ENCODE results near the gene TRIM15.
"Not testable (repeated sequence)": the region's sequence is repeated elsewhere in the genome, so short reads cannot be mapped to it uniquely, and the experiment has no call there.

The TRIM15 gene

DNA sequence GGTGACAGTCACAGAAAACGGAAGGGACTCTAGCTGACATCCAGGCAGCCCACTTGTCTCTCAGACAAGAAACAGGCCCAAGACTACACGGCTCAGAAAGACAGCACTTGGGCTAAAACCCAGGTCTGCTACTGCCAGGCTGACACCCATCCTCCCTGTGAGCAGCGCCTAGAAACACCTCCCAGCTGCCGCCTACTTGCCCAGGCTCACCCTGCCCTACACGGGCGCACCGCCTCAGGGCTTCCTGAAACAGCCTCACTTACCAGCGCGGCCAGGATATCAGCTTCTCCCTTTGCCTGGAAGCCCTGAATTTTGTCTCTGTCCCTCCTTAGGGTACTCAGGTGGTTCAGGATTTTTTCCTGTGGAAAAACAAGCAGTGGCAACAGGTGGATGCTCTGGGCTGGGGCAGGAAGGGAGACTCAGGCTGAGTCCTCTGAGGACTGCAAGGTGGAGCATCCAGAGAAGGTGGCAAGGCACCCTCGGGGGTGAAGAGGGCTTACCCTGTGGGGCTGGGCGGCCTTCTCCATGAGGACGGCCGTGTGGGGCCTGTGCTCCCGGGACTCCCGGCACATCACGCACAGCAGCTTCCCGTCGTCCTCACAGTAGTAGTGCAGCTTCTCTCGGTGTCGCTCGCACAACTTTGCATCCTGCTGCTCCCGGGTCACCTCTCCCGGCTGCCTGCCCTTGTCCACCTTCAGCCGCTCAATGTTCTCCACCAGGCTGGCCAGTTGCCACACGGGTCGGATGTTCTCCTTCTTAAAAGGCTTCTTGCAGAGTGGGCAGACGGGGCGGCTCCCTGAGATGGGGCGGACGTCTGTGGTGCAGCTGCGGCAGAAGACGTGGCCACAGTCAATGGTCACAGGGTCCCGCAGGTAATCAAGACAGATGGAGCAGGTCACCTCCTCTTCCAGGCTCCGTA lies 35.1 kb downstream of the TRIM15 start:
- no peak for DNase-seq (ENCODE audit: low spot score)

- DNase-seq (ENCODE audit: low spot score), result no peak
Observed at GRCh38 chr6:30200551-30201281, 37.4 kb downstream of the TRIM15 start.

GRCh38 chr6:30202366-30202765 lies 39.0 kb downstream of the TRIM15 start:
- DNase-seq (ENCODE audit: low spot score), result no peak

DNA sequence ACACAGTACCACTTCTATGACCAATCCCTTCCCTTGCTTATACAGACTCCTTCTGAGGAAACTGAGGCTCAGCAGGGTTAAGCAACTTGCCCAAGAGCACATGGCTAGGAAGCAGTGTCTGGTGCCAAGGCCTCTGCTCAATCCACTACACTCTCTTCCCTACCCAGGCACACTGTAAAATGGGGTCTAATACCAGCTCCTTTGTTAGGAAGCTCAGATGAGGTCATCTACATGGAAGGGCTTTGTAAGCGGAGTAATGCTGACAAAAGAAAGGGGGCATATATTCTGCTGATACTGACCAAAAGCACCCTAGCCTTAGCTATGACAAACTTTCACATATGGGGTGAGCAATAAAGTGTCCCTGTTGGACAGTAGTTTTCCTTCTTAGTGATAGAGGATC lies 40.8 kb downstream of the TRIM15 start:
- DNase-seq (ENCODE audit: low spot score), result no peak

GRCh38 chr6:30206152-30206551 lies 42.8 kb downstream of the TRIM15 start:
- no peak for DNase-seq (ENCODE audit: low spot score)

DNA sequence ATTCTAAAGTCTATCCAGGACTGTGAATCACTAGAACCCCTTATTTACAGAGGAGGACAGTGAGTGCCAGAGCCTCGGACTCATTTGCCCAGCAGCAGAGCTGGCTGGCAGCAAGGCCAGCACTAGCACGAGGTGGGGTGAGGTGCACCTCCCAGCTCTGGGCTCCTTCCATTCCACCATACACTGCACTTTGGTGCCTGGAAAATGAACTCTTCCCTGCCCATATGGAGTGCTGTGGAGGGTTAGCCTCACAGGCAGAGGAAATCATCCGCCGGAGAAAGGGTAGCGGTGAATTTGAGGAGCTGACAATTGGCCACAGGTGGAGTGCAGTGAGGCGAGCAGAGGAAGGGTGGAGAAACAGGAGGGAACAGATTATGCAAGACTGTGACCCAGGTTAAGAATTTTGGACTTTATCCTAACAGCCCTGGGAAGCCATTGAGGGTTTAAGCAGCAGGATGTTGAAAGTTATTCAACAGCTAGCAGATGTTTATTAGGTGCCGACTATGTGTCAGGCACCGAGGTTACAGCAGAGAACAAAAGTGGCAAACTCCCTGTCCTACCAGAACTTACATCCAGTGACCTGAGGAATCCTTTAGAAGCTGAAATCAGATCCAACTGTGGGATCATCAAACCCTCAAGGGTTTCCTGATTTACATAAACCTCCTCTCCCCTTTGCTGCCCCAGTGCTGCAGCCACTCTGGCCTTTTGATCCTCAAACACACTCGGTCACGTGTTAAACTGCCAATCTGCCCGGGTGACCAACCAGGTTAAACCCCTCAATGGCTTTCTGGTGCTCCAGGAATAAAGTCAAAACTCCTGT lies 43.7 kb downstream of the TRIM15 start:
- no peak for DNase-seq (ENCODE audit: low spot score)

GRCh38 chr6:30207619-30208295 lies 44.4 kb downstream of the TRIM15 start:
- DNase-seq (ENCODE audit: low spot score), result no peak

DNA sequence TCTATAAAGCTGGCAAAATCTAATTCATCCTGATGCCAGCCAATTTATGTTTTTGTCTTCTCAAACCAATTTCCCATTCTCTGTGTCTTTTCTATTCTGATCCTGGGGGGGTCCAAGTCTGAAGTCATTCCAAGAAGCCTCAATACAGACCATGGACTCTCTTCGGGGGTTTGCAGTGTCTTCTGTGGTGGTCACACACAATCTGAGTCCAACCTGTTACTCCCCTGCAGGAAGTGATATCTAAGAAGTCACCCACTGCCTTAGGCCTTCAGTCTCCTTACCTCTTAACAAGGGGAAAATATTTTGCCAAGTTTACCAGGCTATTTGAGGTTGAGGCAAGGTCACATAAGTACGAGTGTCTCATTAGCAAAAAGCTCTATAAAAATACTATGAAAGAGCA lies 48.0 kb downstream of the TRIM15 start:
- DNase-seq (ENCODE audit: low spot score), result no peak

- no peak for DNase-seq (ENCODE audit: low spot score)
Observed at GRCh38 chr6:30211899-30212298, 48.6 kb downstream of the TRIM15 start.

- peak; percentile 99 for DNase-seq (ENCODE audit: low spot score)
Observed at GRCh38 chr6:30212865-30213666, 49.7 kb downstream of the TRIM15 start, which contains the start of gene TRIM26. Gene TRIM26 (minus strand): TSS chr6:30213406. CDS start chr6:30199103, 14,303 bp downstream.

DNA sequence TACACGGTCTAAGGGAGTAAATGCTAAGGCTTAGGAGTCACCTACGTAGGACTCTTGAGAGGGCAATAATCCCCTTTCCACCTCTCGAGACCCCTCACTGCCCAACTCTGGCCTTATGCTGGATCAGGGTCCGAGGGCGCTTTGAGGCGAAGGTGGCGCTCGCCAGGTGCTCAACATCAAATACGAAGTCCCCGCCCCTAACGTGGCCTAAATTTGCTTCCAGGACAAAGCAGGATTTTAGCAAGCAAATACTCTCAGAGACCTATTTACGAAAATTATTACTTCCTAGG lies 50.3 kb downstream of the TRIM15 start:
- DNase-seq (ENCODE audit: low spot score), result no peak

GRCh38 chr6:30213957-30214656 lies 50.8 kb downstream of the TRIM15 start:
- peak; percentile 88 for DNase-seq (ENCODE audit: low spot score)

- no peak for DNase-seq (ENCODE audit: low spot score)
Observed at GRCh38 chr6:30214657-30214982, 51.3 kb downstream of the TRIM15 start.

DNA sequence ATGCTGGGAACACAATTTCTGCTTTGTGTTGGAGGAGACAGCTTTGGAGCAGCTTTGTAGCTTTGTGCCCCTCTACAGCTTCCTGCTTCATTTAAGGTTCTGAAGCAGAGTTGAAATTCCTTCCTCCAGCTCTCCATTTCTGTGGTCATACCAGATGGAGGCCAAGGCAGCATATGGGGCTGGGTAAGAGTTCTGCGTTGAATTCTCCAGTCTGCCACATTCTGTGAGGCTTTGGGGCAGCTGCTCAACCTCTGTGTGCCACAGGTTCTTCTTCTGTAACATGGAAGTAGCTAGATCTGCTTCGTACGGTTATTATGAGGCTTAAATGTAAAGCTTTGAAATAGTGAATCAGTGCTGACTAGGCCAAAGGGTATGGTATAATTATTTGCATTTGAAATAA lies 52.8 kb downstream of the TRIM15 start:
- no peak for DNase-seq (ENCODE audit: low spot score)

DNA sequence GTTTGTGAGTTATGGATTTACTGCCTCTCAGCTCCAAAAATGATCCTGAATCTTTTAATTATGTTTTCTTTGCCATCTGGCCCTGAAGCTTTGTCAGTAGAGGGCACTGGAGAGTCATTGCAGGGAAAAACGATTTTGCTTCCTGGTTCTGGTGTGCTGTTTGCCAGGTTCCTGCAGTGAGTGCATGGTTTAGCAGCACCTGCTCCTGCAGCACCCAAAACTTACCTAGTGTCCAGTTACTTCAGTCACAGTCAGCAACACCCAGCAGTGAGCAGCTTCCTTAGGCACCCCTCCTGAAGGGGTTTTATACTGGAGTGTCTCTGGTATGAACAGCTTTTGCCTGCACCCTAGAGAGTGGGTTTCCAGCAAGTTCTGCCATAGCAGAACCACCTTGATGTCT lies 55.9 kb downstream of the TRIM15 start:
- DNase-seq (ENCODE audit: low spot score), result no peak

DNA sequence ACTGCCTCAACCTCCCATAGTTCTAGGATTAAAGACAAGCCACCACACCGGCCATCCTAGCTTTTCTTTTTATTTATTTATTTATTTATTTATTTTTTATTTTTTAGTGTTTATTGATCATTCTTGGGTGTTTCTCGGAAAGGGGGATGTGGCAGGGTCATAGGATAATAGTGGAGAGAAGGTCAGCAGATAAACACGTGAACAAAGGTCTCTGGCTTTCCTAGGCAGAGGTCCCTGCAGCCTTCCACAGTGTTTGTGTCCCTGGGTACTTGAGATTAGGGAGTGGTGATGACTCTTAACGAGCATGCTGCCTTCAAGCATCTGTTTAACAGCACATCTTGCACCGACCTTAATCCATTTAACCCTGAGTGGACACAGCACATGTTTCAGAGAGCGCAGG lies 58.0 kb downstream of the TRIM15 start:
- not testable (repeated sequence) for DNase-seq (ENCODE audit: low spot score)

- not testable (repeated sequence) for DNase-seq (ENCODE audit: low spot score)
Observed at GRCh38 chr6:30221956-30222355, 58.6 kb downstream of the TRIM15 start.
